PC-9 (cell line): ENCODE measurements around the gene OR5AR1.

Source experiments
- CTCF ChIP-seq: fragments of 200-600 bp; sonication (generic); conservative IDR thresholded peaks from 2 replicates; pipeline ENCODE4 v1.6.1; 2017; ENCODE audit warnings: mixed run types, antibody characterized with exemption, mild to moderate bottlenecking, moderate library complexity
- EZH2 ChIP-seq: fragments of 200-600 bp; sonication (generic); IDR thresholded peaks from 2 replicates; pipeline ENCODE4 v1.8.0; 2017; ENCODE audit warnings: antibody characterized with exemption, low read depth

- TF ChIP-seq CTCF, result no peak
- TF ChIP-seq EZH2, result no peak
Measured at GRCh38 chr11:56700242-56700913, 36.9 kb downstream of the OR5AR1 start.
